ENCODE measurements around the gene AHCY. TPM values are rescaled to one million over a fixed set of nuclear protein-coding genes. Genes with fewer than 3 reads are reported as not detected.
"Not testable (repeated sequence)": the region's sequence is repeated elsewhere in the genome, so short reads cannot be mapped to it uniquely, and the experiment has no call there.

Gene AHCY
- total and polyA plus RNA-seq, 8 donors: 89.1 to 121 (median 118) TPM

DNA sequence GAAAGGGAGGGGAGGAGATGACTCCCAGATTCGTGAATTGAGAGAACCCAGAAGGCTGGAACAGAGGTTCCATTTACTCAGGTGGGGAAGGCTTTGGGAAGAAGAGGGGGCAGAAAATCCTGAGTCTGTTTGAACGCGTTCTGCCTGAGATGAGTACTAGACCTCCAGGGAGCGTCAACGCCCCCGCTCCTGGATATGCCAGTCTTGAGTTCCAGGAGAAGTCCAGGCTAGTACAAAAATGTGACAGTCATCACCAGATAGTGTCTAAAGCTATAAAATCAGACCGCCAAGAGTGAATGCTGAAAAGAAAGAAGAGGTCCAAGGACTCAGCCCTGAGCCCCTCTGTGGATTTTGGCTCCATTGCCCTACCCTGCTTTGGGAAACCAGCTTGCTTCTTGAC, 8.6 kb downstream of the AHCY start:
- Histone ChIP-seq H3K4me1 (peaks cover 0 to 10% of the 10 kb centered on the region in 2 donors), H3K9me3 (no peaks in the 10 kb centered on the region), H3K27ac (no peak overlapping the region), H3K36me3 (peaks cover 0 to 60% of the 10 kb centered on the region in 2 donors), H3K27me3 (no peaks in the 10 kb centered on the region), H3K4me3 (no peak overlapping the region)
- ATAC-seq (no peak), DNase-seq (no peak)
- intact Hi-C loops (cut with DNase I): no loop called here
- no peak for TF ChIP-seq CTCF (IDR thresholded peaks at IDR 0.05)

DNA sequence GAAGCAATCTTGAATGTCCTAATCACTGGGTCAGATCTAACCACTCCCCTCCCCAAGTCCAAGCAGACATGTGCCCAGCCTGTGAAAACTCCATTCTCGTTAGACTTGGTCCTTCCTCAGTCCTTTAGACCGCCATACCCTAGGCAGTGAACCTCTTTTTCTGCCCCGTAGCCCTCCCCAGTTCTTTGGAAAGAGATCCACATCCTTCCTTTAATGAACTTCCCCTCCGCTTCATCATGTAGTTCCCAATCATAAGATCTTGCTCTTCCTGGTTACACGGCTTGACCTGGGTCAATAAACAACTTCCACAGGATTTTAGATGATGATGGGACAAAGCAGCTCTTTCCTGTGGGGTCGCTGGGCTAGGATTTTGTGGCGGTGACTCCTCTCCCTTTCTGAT, 9.6 kb downstream of the AHCY start:
- peaks cover 0 to 10% of the 10 kb centered on the region in 2 donors for H3K4me1 ChIP-seq
- no peaks in the 10 kb centered on the region for H3K27me3 ChIP-seq
- peaks cover 0 to 70% of the 10 kb centered on the region in 2 donors for H3K36me3 ChIP-seq
- no peak for ATAC-seq
- no peak overlapping the region for H3K27ac ChIP-seq
- no peak for TF ChIP-seq CTCF (IDR thresholded peaks at IDR 0.05)
- H3K4me3 ChIP-seq: no peak overlapping the region
- no peak for DNase-seq
- no peaks in the 10 kb centered on the region for H3K9me3 ChIP-seq
- intact Hi-C loops (cut with DNase I): no loop called here

DNA sequence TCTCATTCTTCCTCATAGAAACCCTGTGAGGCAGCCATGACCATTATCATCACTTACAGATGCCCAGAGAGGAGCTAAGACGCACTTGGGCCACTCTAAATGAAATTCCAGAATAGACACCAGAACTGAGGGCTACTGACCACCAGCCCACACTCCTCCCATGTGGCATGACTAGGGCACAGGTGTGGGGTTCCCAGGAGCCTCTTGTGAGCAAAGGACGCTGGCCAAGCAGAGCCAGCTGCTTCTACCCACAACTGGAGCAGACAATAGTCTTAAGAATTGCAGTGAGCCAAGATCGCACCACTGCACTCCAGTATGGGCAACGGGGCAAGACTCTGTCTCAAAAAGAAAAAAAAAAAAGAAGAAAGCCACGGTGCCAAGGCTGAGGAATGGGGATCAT, 10.0 kb downstream of the AHCY start:
- Histone ChIP-seq H3K27me3 (no peaks in the 10 kb centered on the region), H3K4me1 (peaks cover 0 to 10% of the 10 kb centered on the region in 2 donors), H3K4me3 (no peak overlapping the region), H3K27ac (no peak overlapping the region), H3K36me3 (peaks cover 0 to 75% of the 10 kb centered on the region in 2 donors), H3K9me3 (no peaks in the 10 kb centered on the region)
- DNase-seq (no peak), ATAC-seq (no peak)
- intact Hi-C loops (cut with DNase I): no loop called here
- TF ChIP-seq CTCF (IDR thresholded peaks at IDR 0.05): no peak

- Histone ChIP-seq H3K27me3 (no peaks in the 10 kb centered on the region), H3K36me3 (peaks cover 0 to 81% of the 10 kb centered on the region in 2 donors)
Observed at GRCh38 chr20:34292496-34292895, 10.7 kb downstream of the AHCY start.

GRCh38 chr20:34290471-34290870, 12.7 kb downstream of the AHCY start:
- Histone ChIP-seq H3K4me1 (peaks cover 0 to 10% of the 10 kb centered on the region in 2 donors), H3K27ac (no peak overlapping the region), H3K9me3 (no peaks in the 10 kb centered on the region), H3K27me3 (no peaks in the 10 kb centered on the region), H3K36me3 (peaks cover 0 to 100% of the 10 kb centered on the region in 2 donors), H3K4me3 (no peak overlapping the region)
- no peak for TF ChIP-seq CTCF (IDR thresholded peaks at IDR 0.05)
- intact Hi-C loops (cut with DNase I): no loop called here
- no peak for DNase-seq
- ATAC-seq: no peak

More at GRCh38 chr20:34292496-34292895, 10.7 kb downstream of the AHCY start:
- intact Hi-C loops (cut with DNase I): no loop called here
- no peaks in the 10 kb centered on the region for H3K9me3 ChIP-seq
- DNase-seq (no peak), ATAC-seq (no peak)
- H3K4me1 ChIP-seq: peaks cover 0 to 10% of the 10 kb centered on the region in 2 donors
- H3K27ac ChIP-seq: no peak overlapping the region
- no peak overlapping the region for H3K4me3 ChIP-seq
- no peak for TF ChIP-seq CTCF (IDR thresholded peaks at IDR 0.05)

DNA sequence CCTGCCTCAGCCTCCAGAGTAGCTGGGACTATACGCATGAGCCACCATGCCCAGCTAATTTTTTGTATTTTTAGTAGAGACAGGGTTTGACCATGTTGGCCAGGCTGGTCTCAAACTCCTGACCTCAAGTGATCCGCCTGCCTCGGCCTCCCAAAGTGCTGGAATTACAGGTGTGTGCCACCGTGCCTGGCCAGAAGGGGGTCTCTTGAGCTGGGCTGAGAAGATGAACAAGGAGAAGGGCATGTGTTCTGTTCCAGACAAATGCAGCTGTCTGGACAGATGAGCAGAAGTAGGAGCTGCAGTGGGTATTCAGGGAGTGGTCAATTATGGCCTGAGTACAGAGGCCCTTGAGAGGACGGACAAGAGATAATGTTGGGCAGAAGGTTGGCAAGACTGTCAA, 15.7 kb downstream of the AHCY start:
- ATAC-seq; DNase-seq; intact Hi-C loops (cut with DNase I); H3K9me3 ChIP-seq; H3K4me1 ChIP-seq; H3K27ac ChIP-seq; H3K27me3 ChIP-seq; H3K4me3 ChIP-seq: not testable (repeated sequence)
- peaks cover 0 to 100% of the 10 kb centered on the region in 2 donors for H3K36me3 ChIP-seq

Measured in left lung (tissue), 10 donors.